Liver (tissue), 9 donors: Measurements from ENCODE around the gene ABHD6. TPM values are rescaled to one million over a fixed set of nuclear protein-coding genes. Genes with fewer than 3 reads are reported as not detected.

Experiments
- DNase-seq: peaks from one replicate; pipeline ENCODE4 v3.0.0-alpha.2; 2017; ENCODE audit warnings: low spot score
- H3K27ac ChIP-seq, 2 donors: one replicate each; pipeline ENCODE4 v1.7.0; 2013; ENCODE audit warnings: inconsistent platforms in 2 of 2, low read length in 2 of 2, control low read depth in 1 of 2, low read depth in 1 of 2, mild to moderate bottlenecking in 1 of 2
- H3K27me3 ChIP-seq, 4 donors: one replicate each; pipeline versions ENCODE4 v1.6.1 to v1.7.0; 2013; ENCODE audit warnings: low read length in 3 of 4, inconsistent platforms in 1 of 4, mild to moderate bottlenecking in 1 of 4, moderate library complexity in 1 of 4; ENCODE audit not compliant: control insufficient read depth in 4 of 4, insufficient read depth in 4 of 4
- H3K36me3 ChIP-seq, 4 donors: one replicate each; pipeline versions ENCODE4 v1.6.1 to v1.7.0; 2013; ENCODE audit warnings: low read length in 3 of 4, mild to moderate bottlenecking in 3 of 4, low read depth in 1 of 4, moderate library complexity in 1 of 4; ENCODE audit not compliant: control insufficient read depth in 4 of 4, insufficient read depth in 3 of 4
- H3K4me1 ChIP-seq, 4 donors: one replicate each; pipeline versions ENCODE4 v1.6.1 to v1.7.0; 2013; ENCODE audit warnings: low read length in 3 of 4, mild to moderate bottlenecking in 3 of 4, moderate library complexity in 1 of 4; ENCODE audit not compliant: control insufficient read depth in 4 of 4, insufficient read depth in 4 of 4
- H3K4me3 ChIP-seq, 3 donors: one replicate each; pipeline versions ENCODE4 v1.6.1 to v1.7.0; 2013; ENCODE audit warnings: low read length in 3 of 3, control low read depth in 1 of 3, low read depth in 1 of 3, mild to moderate bottlenecking in 1 of 3
- H3K9ac ChIP-seq, 2 donors: one replicate each; pipeline ENCODE4 v1.7.0; 2013; ENCODE audit warnings: low read length in 2 of 2, mild to moderate bottlenecking in 2 of 2, moderate library complexity in 2 of 2, control low read depth in 1 of 2, low read depth in 1 of 2
- H3K9me3 ChIP-seq, 4 donors: one replicate each; pipeline versions ENCODE4 v1.6.1 to v1.7.0; 2013; ENCODE audit warnings: low read length in 3 of 4; ENCODE audit not compliant: control insufficient read depth in 4 of 4
- ATF3 ChIP-seq: IDR thresholded peaks from 2 replicates; pipeline ENCODE4 v1.6.1; 2016; ENCODE audit warnings: antibody characterized with exemption
- EGR1 ChIP-seq, 2 donors: IDR thresholded peaks; 2 replicates each; pipeline ENCODE4 v1.6.1; 2016 to 2018; ENCODE audit warnings: antibody characterized with exemption in 2 of 2, low read depth in 2 of 2
- FOXA1 ChIP-seq: IDR thresholded peaks from 2 replicates; pipeline ENCODE4 v1.6.1; 2016; ENCODE audit warnings: antibody characterized with exemption
- FOXA2 ChIP-seq: IDR thresholded peaks from 2 replicates; pipeline ENCODE4 v1.6.1; 2016; ENCODE audit warnings: antibody characterized with exemption
- GABPA ChIP-seq, 2 donors: IDR thresholded peaks in 1 of 2; conservative IDR thresholded peaks in 1 of 2; 2 replicates each; pipeline ENCODE4 v1.6.1; 2016; ENCODE audit warnings: antibody characterized with exemption in 2 of 2, mild to moderate bottlenecking in 1 of 2, moderate library complexity in 1 of 2
- HNF4A ChIP-seq, 2 donors: conservative IDR thresholded peaks; 2 replicates each; pipeline ENCODE4 v1.6.1; 2016; ENCODE audit warnings: antibody characterized with exemption in 2 of 2, mild to moderate bottlenecking in 2 of 2
- HNF4G ChIP-seq: IDR thresholded peaks from 2 replicates; pipeline ENCODE4 v1.6.1; 2016; ENCODE audit warnings: antibody characterized with exemption
- JUND ChIP-seq, 2 donors: IDR thresholded peaks; 2 replicates each; pipeline ENCODE4 v1.6.1; 2016; ENCODE audit warnings: antibody characterized with exemption in 2 of 2
- NR2F2 ChIP-seq: IDR thresholded peaks from 2 replicates; pipeline ENCODE4 v1.6.1; 2016; ENCODE audit warnings: antibody characterized with exemption
- RAD21 ChIP-seq, 2 donors: IDR thresholded peaks; 2 replicates each; pipeline ENCODE4 v1.6.1; 2016; ENCODE audit warnings: antibody characterized with exemption in 2 of 2, mild to moderate bottlenecking in 2 of 2
- RXRA ChIP-seq, 2 donors: IDR thresholded peaks; 2 replicates each; pipeline ENCODE4 v1.6.1; 2017 to 2018; ENCODE audit warnings: antibody characterized with exemption in 2 of 2, mild to moderate bottlenecking in 1 of 2
- TAF1 ChIP-seq: conservative IDR thresholded peaks from 2 replicates; pipeline ENCODE4 v1.6.1; 2016; ENCODE audit warnings: antibody characterized with exemption, mild to moderate bottlenecking
- YY1 ChIP-seq: IDR thresholded peaks from 2 replicates; pipeline ENCODE4 v1.6.1; 2016; ENCODE audit warnings: antibody characterized with exemption, mild to moderate bottlenecking
- WGBS: extraction: QIAGEN DNeasy Blood & Tissue Kit; methylation state at CpG from one replicate; pipeline ENCODE4 v1.1.7; 2013; 5-methylcytosine and 5-hydroxymethylcytosine counted together
- polyA plus RNA-seq, 2 donors: library from polyadenylated mRNA; stranded (reverse) in 1 of 2; unstranded in 1 of 2; fragments of 200-250 nt in 1 of 2; fragments of >200 nt in 1 of 2; fragmentation: Nextera tagmentation in 1 of 2; extraction: Ambion mirVana in 1 of 2; gene quantifications; one replicate each; pipeline versions ENCODE4 v1.2.1 to v1.2.3, GENCODE V29; 2013 to 2015
- total RNA-seq, 2 donors: library from RNA; depleted of rRNA; stranded (reverse); fragments of >200 nt; gene quantifications; one replicate each; pipeline ENCODE4 v1.2.3, GENCODE V29; 2014
- TF ChIP-seq, protein P1 (sequence below): fragments of 150-350 bp; IDR thresholded peaks from 2 replicates; pipeline ENCODE4 v1.5.1; 2017; ENCODE audit warnings: improper control_type of control experiment, low read depth, low read length; ENCODE audit not compliant: missing input control
- TF ChIP-seq, protein P2 (sequence below): IDR thresholded peaks from 2 replicates; pipeline ENCODE4 v1.6.1; 2016; ENCODE audit warnings: antibody characterized with exemption, mild to moderate bottlenecking
- donor health status: healthy.
- donor health status: healthy.
- donor health status: healthy.
- donor health status: healthy.
- donor health status: healthy.

Gene ABHD6
- total and polyA plus RNA-seq, 4 donors = 19.8 to 60.9 (median 38.3) TPM

- Histone ChIP-seq H3K36me3 (no peaks in the 10 kb centered on the region), H3K4me3 (no peak overlapping the region), H3K27me3 (no peaks in the 10 kb centered on the region), H3K9me3 (no peaks in the 10 kb centered on the region), H3K4me1 (peaks cover 0 to 16% (median 4%) of the 10 kb centered on the region in 4 donors), H3K9ac (no peak overlapping the region), H3K27ac (no peak overlapping the region)
- no peak for TF ChIP-seq ATF3
- no peak for TF ChIP-seq GABPA (IDR thresholded peaks at IDR 0.05 in 1 of 2, conservative IDR thresholded peaks at IDR 0.05 in 1 of 2)
- TF ChIP-seq FOXA2 = no peak
- peak in 1 of 2 donors; percentile 9 for TF ChIP-seq RAD21 (IDR thresholded peaks at IDR 0.05)
- no peak for TF ChIP-seq HNF4A (conservative IDR thresholded peaks at IDR 0.05)
- 58% methylated on average over 2 of the region's 2 CpGs for WGBS
- DNase-seq = no peak
Measured at GRCh38 chr3:58299075-58299474, 61.5 kb downstream of the ABHD6 start.

DNA sequence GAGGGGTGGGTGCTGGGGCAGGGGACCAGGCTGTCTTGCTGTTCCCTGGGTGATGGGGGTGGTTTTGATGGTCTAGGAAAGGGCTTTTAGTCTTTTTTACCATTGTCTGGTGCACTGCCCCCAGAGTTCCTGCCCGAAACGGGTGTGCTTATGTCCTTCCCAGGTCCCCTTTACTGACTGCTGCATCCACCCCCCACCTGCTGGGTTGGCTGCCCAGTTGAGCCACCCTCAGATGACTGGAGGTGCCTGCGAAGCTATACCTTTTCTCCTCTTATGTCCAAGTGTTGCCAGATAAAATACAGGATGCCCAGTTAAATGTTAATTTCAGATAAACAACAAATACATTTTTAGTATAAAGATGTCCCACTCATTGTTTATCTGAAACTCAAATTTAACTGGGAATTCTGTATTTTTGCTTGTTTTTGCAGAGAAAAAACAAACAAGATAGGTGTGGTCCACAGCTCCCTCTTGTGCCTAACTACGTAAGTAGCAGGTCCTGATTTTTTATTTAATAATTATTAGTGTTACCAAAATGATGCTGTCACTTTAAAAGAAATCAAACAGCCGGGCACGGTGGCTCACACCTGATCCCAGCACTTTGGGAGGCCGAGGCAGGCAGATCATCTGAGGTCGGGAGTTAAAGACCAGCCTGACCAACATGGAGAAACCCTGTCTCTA is 62.4 kb downstream of the ABHD6 start:
- Histone ChIP-seq H3K27ac (no peak overlapping the region), H3K27me3 (no peaks in the 10 kb centered on the region), H3K4me1 (peaks cover 0 to 16% (median 4%) of the 10 kb centered on the region in 4 donors), H3K36me3 (no peaks in the 10 kb centered on the region), H3K9me3 (no peaks in the 10 kb centered on the region), H3K9ac (no peak overlapping the region), H3K4me3 (no peak overlapping the region)
- 18% methylated on average over 8 of the region's 8 CpGs for WGBS
- TF ChIP-seq TAF1 = no peak
- TF ChIP-seq JUND (IDR thresholded peaks at IDR 0.05) = no peak
- peak; percentile 87 to 88 for TF ChIP-seq RAD21 (IDR thresholded peaks at IDR 0.05)
- no peak for TF ChIP-seq NR2F2
- no peak for TF ChIP-seq RXRA (IDR thresholded peaks at IDR 0.05)
- no peak for TF ChIP-seq FOXA1
- no peak for TF ChIP-seq HNF4A (conservative IDR thresholded peaks at IDR 0.05)
- TF ChIP-seq, protein P1, sequence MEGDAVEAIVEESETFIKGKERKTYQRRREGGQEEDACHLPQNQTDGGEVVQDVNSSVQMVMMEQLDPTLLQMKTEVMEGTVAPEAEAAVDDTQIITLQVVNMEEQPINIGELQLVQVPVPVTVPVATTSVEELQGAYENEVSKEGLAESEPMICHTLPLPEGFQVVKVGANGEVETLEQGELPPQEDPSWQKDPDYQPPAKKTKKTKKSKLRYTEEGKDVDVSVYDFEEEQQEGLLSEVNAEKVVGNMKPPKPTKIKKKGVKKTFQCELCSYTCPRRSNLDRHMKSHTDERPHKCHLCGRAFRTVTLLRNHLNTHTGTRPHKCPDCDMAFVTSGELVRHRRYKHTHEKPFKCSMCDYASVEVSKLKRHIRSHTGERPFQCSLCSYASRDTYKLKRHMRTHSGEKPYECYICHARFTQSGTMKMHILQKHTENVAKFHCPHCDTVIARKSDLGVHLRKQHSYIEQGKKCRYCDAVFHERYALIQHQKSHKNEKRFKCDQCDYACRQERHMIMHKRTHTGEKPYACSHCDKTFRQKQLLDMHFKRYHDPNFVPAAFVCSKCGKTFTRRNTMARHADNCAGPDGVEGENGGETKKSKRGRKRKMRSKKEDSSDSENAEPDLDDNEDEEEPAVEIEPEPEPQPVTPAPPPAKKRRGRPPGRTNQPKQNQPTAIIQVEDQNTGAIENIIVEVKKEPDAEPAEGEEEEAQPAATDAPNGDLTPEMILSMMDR = peak; percentile 67
- no peak for DNase-seq

- H3K4me1 ChIP-seq = peaks cover 2 to 27% (median 21%) of the 10 kb centered on the region in 4 donors
- peak within 1 kb of the TSS; percentile 94 to 98 for H3K27ac ChIP-seq
- peak within 1 kb of the TSS; percentile 84 to 97 for H3K9ac ChIP-seq
- no peaks in the 10 kb centered on the region for H3K27me3 ChIP-seq
- DNase-seq = peak; percentile 99
- H3K9me3 ChIP-seq = no peaks in the 10 kb centered on the region
- 4% methylated on average over 71 of the region's 71 CpGs for WGBS
- peak within 1 kb of the TSS; percentile 67 to 96 (median 92) for H3K4me3 ChIP-seq
- peaks cover 0 to 11% (median 6%) of the 10 kb centered on the region in 4 donors for H3K36me3 ChIP-seq
- TF ChIP-seq RAD21 (IDR thresholded peaks at IDR 0.05) (peak; percentile 73 to 89), HNF4G (no peak), GABPA (IDR thresholded peaks at IDR 0.05 in 1 of 2, conservative IDR thresholded peaks at IDR 0.05 in 1 of 2) (peak; percentile 77 to 95), JUND (IDR thresholded peaks at IDR 0.05) (peak; percentile 71 to 74), TAF1 (no peak), HNF4A (conservative IDR thresholded peaks at IDR 0.05) (peak; percentile 22 to 45), YY1 (peak; percentile 65), NR2F2 (peak; percentile 46), EGR1 (IDR thresholded peaks at IDR 0.05; ENCODE audit: low read depth in 2 of 2) (peak in 1 of 2 donors; percentile 21), RXRA (IDR thresholded peaks at IDR 0.05) (peak; percentile 48 to 72)
- TF ChIP-seq, protein P2, sequence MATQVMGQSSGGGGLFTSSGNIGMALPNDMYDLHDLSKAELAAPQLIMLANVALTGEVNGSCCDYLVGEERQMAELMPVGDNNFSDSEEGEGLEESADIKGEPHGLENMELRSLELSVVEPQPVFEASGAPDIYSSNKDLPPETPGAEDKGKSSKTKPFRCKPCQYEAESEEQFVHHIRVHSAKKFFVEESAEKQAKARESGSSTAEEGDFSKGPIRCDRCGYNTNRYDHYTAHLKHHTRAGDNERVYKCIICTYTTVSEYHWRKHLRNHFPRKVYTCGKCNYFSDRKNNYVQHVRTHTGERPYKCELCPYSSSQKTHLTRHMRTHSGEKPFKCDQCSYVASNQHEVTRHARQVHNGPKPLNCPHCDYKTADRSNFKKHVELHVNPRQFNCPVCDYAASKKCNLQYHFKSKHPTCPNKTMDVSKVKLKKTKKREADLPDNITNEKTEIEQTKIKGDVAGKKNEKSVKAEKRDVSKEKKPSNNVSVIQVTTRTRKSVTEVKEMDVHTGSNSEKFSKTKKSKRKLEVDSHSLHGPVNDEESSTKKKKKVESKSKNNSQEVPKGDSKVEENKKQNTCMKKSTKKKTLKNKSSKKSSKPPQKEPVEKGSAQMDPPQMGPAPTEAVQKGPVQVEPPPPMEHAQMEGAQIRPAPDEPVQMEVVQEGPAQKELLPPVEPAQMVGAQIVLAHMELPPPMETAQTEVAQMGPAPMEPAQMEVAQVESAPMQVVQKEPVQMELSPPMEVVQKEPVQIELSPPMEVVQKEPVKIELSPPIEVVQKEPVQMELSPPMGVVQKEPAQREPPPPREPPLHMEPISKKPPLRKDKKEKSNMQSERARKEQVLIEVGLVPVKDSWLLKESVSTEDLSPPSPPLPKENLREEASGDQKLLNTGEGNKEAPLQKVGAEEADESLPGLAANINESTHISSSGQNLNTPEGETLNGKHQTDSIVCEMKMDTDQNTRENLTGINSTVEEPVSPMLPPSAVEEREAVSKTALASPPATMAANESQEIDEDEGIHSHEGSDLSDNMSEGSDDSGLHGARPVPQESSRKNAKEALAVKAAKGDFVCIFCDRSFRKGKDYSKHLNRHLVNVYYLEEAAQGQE = peak; percentile 6
- TF ChIP-seq, protein P1 = peak; percentile 97
Measured at GRCh38 chr3:58305882-58306711, 68.5 kb downstream of the ABHD6 start, which contains the start of the genes HTD2 and RPP14. Gene HTD2, plus strand, starts transcription at chr3:58306520. Its CDS starts 11,094 bp downstream, at chr3:58317614. Gene RPP14, plus strand, starts transcription at chr3:58306245. Its CDS starts 4,085 bp downstream, at chr3:58310330.
